GM12878 (cell line): ENCODE results near the gene TLX2. TPM values are rescaled to one million over a fixed set of nuclear protein-coding genes. Genes with fewer than 3 reads are reported as not detected.

ENCODE experiments used
- ATAC-seq: fragments of 200-7000 bp; cut with Tn5 transposase; 3 replicates; pipeline ENCODE4 v1.9.1; 2020; ENCODE audit warnings: mild to moderate bottlenecking, moderate library complexity
- BruUV-seq: library from RNA; stranded (reverse); fragments of 400-500 nt; replicated peaks from 2 replicates; lab custom pipeline; 2021; lab: Mats Ljungman, UMichigan
- CTCF ChIA-PET: fragments of 300-600 bp; sonication (Branson Sonifier 250); formaldehyde crosslinking; extraction: SDS; loops from one replicate; lab custom pipeline; 2021; ENCODE audit warnings: inconsistent platforms; lab: Yijun Ruan, JAX
- POLR2A ChIA-PET: fragments of 350-600 bp; formaldehyde crosslinking; extraction: SDS; loops from one replicate; lab custom pipeline; 2021; ENCODE audit warnings: inconsistent platforms; lab: Charles Lee
- RAD21 ChIA-PET: fragments of 300-600 bp; sonication (Branson Sonifier 250); formaldehyde crosslinking; loops from one replicate; lab custom pipeline; 2023; ENCODE audit warnings: antibody characterized with exemption; ENCODE audit not compliant: unreplicated experiment; lab: Charles Lee
- SMC1A ChIA-PET: fragments of 300-600 bp; sonication (Branson Sonifier 250); formaldehyde crosslinking; loops from one replicate; lab custom pipeline; 2023; ENCODE audit not compliant: unreplicated experiment, uncharacterized antibody; lab: Charles Lee
- DNase-seq: peaks from one replicate; pipeline ENCODE4 v3.0.0-alpha.2; 2011; ENCODE audit warnings: low read depth, low spot score
- FAIRE-seq: peaks from 3 replicates; lab custom pipeline; 2011; peaks lifted over from hg19 to GRCh38; lab: Jason Lieb, UNC
- H2AFZ ChIP-seq: 2 replicates; pipeline ENCODE4 v1.6.0; 2011; ENCODE audit warnings: low read depth, low read length, control low read depth; ENCODE audit not compliant: control insufficient read depth
- H3K27ac ChIP-seq: 2 replicates; pipeline ENCODE4 v1.5.1; 2011; ENCODE audit warnings: control low read depth; ENCODE audit not compliant: control insufficient read depth, insufficient read depth
- H3K27me3 ChIP-seq, 2 experiments: replicated peaks in 1 of 2; 2 replicates each; pipeline versions ENCODE4 v1.6.0 to v1.6.1; 2011; ENCODE audit warnings: low read length in 1 of 2; ENCODE audit not compliant: control insufficient read depth in 2 of 2, insufficient read depth in 2 of 2
- H3K36me3 ChIP-seq, 2 experiments: 2 replicates each; pipeline ENCODE4 v1.5.1; 2011; ENCODE audit warnings: low read length in 1 of 2; ENCODE audit not compliant: control insufficient read depth in 2 of 2, insufficient read depth in 2 of 2
- H3K4me1 ChIP-seq: 2 replicates; pipeline ENCODE4 v1.6.1; 2011; ENCODE audit warnings: mild to moderate bottlenecking, low read length, moderate library complexity, mixed read lengths; ENCODE audit not compliant: control insufficient read depth, insufficient read depth
- H3K4me2 ChIP-seq: 2 replicates; pipeline ENCODE4 v1.6.0; 2011; ENCODE audit warnings: control low read depth; ENCODE audit not compliant: control insufficient read depth, insufficient read depth
- H3K4me3 ChIP-seq: fragments of 200-600 bp; sonication (generic); 2 replicates; pipeline ENCODE4 v1.5.1; 2016
- H3K79me2 ChIP-seq: 2 replicates; pipeline ENCODE4 v1.6.0; 2011; ENCODE audit warnings: low read length; ENCODE audit not compliant: control insufficient read depth, insufficient read depth
- H3K9ac ChIP-seq: 2 replicates; pipeline ENCODE4 v1.8.0; 2011; ENCODE audit warnings: low read length, control low read depth, mixed read lengths; ENCODE audit not compliant: control insufficient read depth, insufficient read depth
- H3K9me3 ChIP-seq: replicated peaks from 3 replicates; pipeline ENCODE4 v1.5.1; 2011; ENCODE audit warnings: mild to moderate bottlenecking, low read length; ENCODE audit not compliant: control insufficient read depth, insufficient read depth
- H4K20me1 ChIP-seq: 2 replicates; pipeline ENCODE4 v1.6.0; 2011; ENCODE audit not compliant: control insufficient read depth, insufficient read depth
- CHD2 ChIP-seq: IDR thresholded peaks from 2 replicates; pipeline ENCODE4 v1.6.1; 2011; ENCODE audit warnings: low read depth, low read length, improper control_type of control experiment, borderline replicate concordance
- PML ChIP-seq: IDR thresholded peaks from 2 replicates; pipeline ENCODE4 v1.6.1; 2012; ENCODE audit warnings: low read length, inconsistent platforms
- POLR2A ChIP-seq: IDR thresholded peaks from 2 replicates; pipeline ENCODE4 v1.6.1; 2011; ENCODE audit warnings: low read depth, mild to moderate bottlenecking, low read length
- POLR2AphosphoS5 ChIP-seq: IDR thresholded peaks from 2 replicates; pipeline ENCODE4 v1.6.1; 2011; ENCODE audit warnings: mild to moderate bottlenecking, low read length, inconsistent platforms
- RB1 ChIP-seq: fragments of 450-650 bp; formaldehyde crosslinking; IDR thresholded peaks from 2 replicates; pipeline ENCODE4 v1.6.1; 2017; ENCODE audit warnings: mild to moderate bottlenecking, borderline replicate concordance
- RUNX3 ChIP-seq: IDR thresholded peaks from 2 replicates; pipeline ENCODE4 v1.6.1; 2012; ENCODE audit warnings: low read length, inconsistent platforms
- SMAD5 ChIP-seq: IDR thresholded peaks from 2 replicates; pipeline ENCODE4 v1.6.1; 2016; ENCODE audit warnings: antibody characterized with exemption, low read depth
- WGBS: methylation state at CpG from one replicate; pipeline ENCODE4 v1.1.6; 2016; ENCODE audit warnings: low lambda C conversion rate; ENCODE audit not compliant: insufficient replicate concordance, insufficient coverage; ENCODE audit errors: missing lambda C conversion rate; 5-methylcytosine and 5-hydroxymethylcytosine counted together
- in situ Hi-C: fragments of 300-500 bp; cut with MboI; formaldehyde crosslinking; loops from 9 replicates; pipeline ENCODE4 v1.14.3; 2018; ENCODE audit warnings: mixed read lengths
- intact Hi-C: fragments of 100-400 bp; cut with micrococcal nuclease; formaldehyde crosslinking; loops from one replicate; pipeline ENCODE4 v1.14.2; 2022; ENCODE audit not compliant: unreplicated experiment
- polyA plus RNA-seq, 11 experiments: library from polyadenylated mRNA; depleted of rRNA in 4 of 11; unstranded in 6 of 11; stranded (reverse) in 5 of 11; fragments of >200 nt; fragmentation: Nextera tagmentation in 4 of 11; fragmentation: Illumina TruSeq in 1 of 11; extraction: Ambion mirVana in 4 of 11; extraction: Trizol in 1 of 11; gene quantifications; 1 replicate in 1 of 11; 2 replicates in 10 of 11; pipeline versions ENCODE4 v1.2.1 to v1.2.3, GENCODE V29; 2011 to 2016; ENCODE audit warnings: inconsistent platforms in 2 of 11, missing spikeins in 2 of 11, low read depth in 1 of 11
- total RNA-seq, 4 experiments: library from RNA; depleted of rRNA in 3 of 4; stranded (reverse); fragments of >200 nt in 3 of 4; fragmentation: Illumina TruSeq in 1 of 4; extraction: Trizol in 1 of 4; gene quantifications; 2 replicates each; pipeline versions ENCODE4 v1.2.1 to v1.2.3, GENCODE V29; 2013 to 2021

Gene TLX2
- total and polyA plus RNA-seq, 10 of the 15 experiments (the other 5 are each of a cell fraction or from before 2014, with no cell fraction given): 0.06 to 5.5 (median 3.6) TPM; not detected in 1

GRCh38 chr2:74558284-74559230 lies 44.3 kb downstream of the TLX2 start:
- H3K4me3 ChIP-seq: no peak overlapping the region
- no peak overlapping the region for H2AFZ ChIP-seq
- BruUV-seq: no TSS peak
- intact Hi-C loops: no loop called here
- no peak overlapping the region for H3K27ac ChIP-seq
- peaks cover 1 to 11% of the 10 kb centered on the region in 2 experiments; a peak in 2 of 4 replicates for H3K36me3 ChIP-seq
- RAD21 ChIA-PET: interaction anchor here (1.1 kb wide), 2 partner anchors 25 to 28 kb away, joined by 3 to 4 read pairs; no protein-coding TSS in a partner anchor
- ATAC-seq: no peak
- POLR2A ChIA-PET: interaction anchor here (1.8 to 17.8 kb wide), 2 partner anchors 18 to 19 kb away, joined by 6 to 441 read pairs; no protein-coding TSS in a partner anchor
- H3K4me2 ChIP-seq: no peak overlapping the region
- H3K27me3 ChIP-seq: no peaks in the 10 kb centered on the region
- H3K9me3 ChIP-seq: no peaks in the 10 kb centered on the region; the same call in 2 of the 3 replicates
- no peaks in the 10 kb centered on the region for H4K20me1 ChIP-seq
- TF ChIP-seq POLR2A: peak; percentile 63
- TF ChIP-seq SMAD5: peak; percentile 45; the same call in 1 of the 2 replicates
- TF ChIP-seq POLR2AphosphoS5: peak; percentile 29; the same call in 1 of the 2 replicates
- TF ChIP-seq PML: no peak
- TF ChIP-seq RB1: no peak
- in situ Hi-C loops: no loop called here
- H3K4me1 ChIP-seq: peaks cover 16% of the 10 kb centered on the region
- H3K9ac ChIP-seq: no peak overlapping the region
- 85% methylated on average over 7 of the region's 7 CpGs for WGBS
- H3K79me2 ChIP-seq: peaks cover 33% of the 10 kb centered on the region
- FAIRE-seq: no peak
- CTCF ChIA-PET: interaction anchor here (1.0 to 3.6 kb wide), 7 partner anchors 9 to 30 kb away, joined by 3 to 18 read pairs (median 4); no protein-coding TSS in a partner anchor
- SMC1A ChIA-PET: interaction anchor here (0.6 to 4.8 kb wide), 8 partner anchors 8 to 28 kb away, joined by 3 to 42 read pairs (median 6); no protein-coding TSS in a partner anchor
- DNase-seq: no peak

DNA sequence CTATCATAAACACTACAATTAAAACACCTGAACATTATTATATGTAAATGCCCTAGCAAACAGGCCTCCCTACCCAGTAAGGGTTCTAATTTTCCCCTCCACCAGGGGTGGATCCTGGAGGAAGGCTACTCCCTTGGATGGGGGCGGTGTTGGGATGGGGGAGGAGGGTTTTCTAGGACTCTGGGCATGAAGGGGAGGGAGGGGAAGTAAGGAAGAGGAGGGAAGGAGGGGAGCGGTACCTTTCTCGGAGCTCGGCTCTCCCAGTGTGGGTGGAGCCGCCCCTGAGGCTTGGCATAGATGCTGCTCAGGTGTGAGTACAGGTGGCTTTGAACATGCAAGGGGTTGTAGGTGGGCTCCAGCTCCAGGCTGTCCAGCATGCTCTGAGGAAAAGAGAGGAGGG lies 45.7 kb downstream of the TLX2 start:
- SMC1A ChIA-PET: interaction anchor here (1.9 to 4.8 kb wide), 3 partner anchors 11 to 28 kb away, joined by 7 to 42 read pairs (median 7); no protein-coding TSS in a partner anchor
- WGBS: 98% methylated on average over 5 of the region's 5 CpGs
- intact Hi-C loops: no loop called here

More for the DNA sequence above, 45.7 kb downstream of the TLX2 start:
- no peak for ATAC-seq
- H3K4me1 ChIP-seq: peaks cover 14% of the 10 kb centered on the region
- no peaks in the 10 kb centered on the region for H3K9me3 ChIP-seq
- no peak overlapping the region for H3K27ac ChIP-seq
- CTCF ChIA-PET: no interaction called here
- in situ Hi-C loops: no loop called here
- DNase-seq: no peak
- FAIRE-seq: no peak
- peaks cover 1 to 11% of the 10 kb centered on the region in 2 experiments; a peak in 2 of 4 replicates for H3K36me3 ChIP-seq
- H3K27me3 ChIP-seq: no peaks in the 10 kb centered on the region
- H3K4me2 ChIP-seq: no peak overlapping the region
- H2AFZ ChIP-seq: no peak overlapping the region
- H3K9ac ChIP-seq: no peak overlapping the region
- peaks cover 22% of the 10 kb centered on the region for H3K79me2 ChIP-seq
- RAD21 ChIA-PET: no interaction called here
- H3K4me3 ChIP-seq: no peak overlapping the region
- POLR2A ChIA-PET: interaction anchor here (17.8 kb wide), 1 partner anchor 16 kb away, joined by 441 read pairs; no protein-coding TSS in a partner anchor
- TF ChIP-seq CHD2: no peak
- 0 out of 2 replicates have a peak, but pooled peaks have one; percentile 5 for TF ChIP-seq RUNX3
- H4K20me1 ChIP-seq: no peaks in the 10 kb centered on the region
- no TSS peak for BruUV-seq
